Esophagus squamous epithelium (tissue), 5 donors: ENCODE results near the gene ANO10. TPM values are rescaled to one million over a fixed set of nuclear protein-coding genes. Genes with fewer than 3 reads are reported as not detected.

Source experiments
- DNase-seq: peaks from one replicate; lab custom pipeline; 2025; lab: John Stamatoyannopoulos, UW
- H3K27ac ChIP-seq, 4 donors: fragments of 200-600 bp; sonication (generic); one replicate each; pipeline ENCODE4 v1.5.1; 2016 to 2019; ENCODE audit warnings: mild to moderate bottlenecking in 1 of 4
- H3K27me3 ChIP-seq, 4 donors: fragments of 200-600 bp; sonication (generic); 1 replicate in 3 of 4; 2 replicates in 1 of 4; pipeline versions ENCODE4 v1.5.1 to v1.6.0; 2017 to 2021; ENCODE audit warnings: antibody characterized with exemption in 1 of 4
- H3K36me3 ChIP-seq, 3 donors: fragments of 200-600 bp; sonication (generic); one replicate each; pipeline ENCODE4 v1.5.1; 2016 to 2019
- H3K4me1 ChIP-seq, 3 donors: fragments of 200-600 bp; sonication (generic); one replicate each; pipeline ENCODE4 v1.5.1; 2017 to 2019
- H3K4me3 ChIP-seq, 4 donors: fragments of 200-600 bp; sonication (generic); 1 replicate in 3 of 4; 2 replicates in 1 of 4; pipeline ENCODE4 v1.5.1; 2016 to 2019; ENCODE audit warnings: mild to moderate bottlenecking in 2 of 4, moderate library complexity in 1 of 4
- H3K9me3 ChIP-seq, 3 donors: fragments of 200-600 bp; sonication (generic); one replicate each; pipeline ENCODE4 v1.5.1; 2016 to 2019
- POLR2A ChIP-seq, 4 donors: fragments of 450-650 bp; IDR thresholded peaks; one replicate each; pipeline ENCODE4 v1.6.1; 2017; ENCODE audit warnings: antibody characterized with exemption in 4 of 4, mild to moderate bottlenecking in 4 of 4, moderate library complexity in 3 of 4
- WGBS, 2 donors: methylation state at CpG; one replicate each; pipeline ENCODE4 v1.1.5; 2018; 5-methylcytosine and 5-hydroxymethylcytosine counted together
- intact Hi-C: fragments of 100-400 bp; cut with DNase I; formaldehyde crosslinking; loops from one replicate; pipeline ENCODE4 v1.15.0; 2022
- total RNA-seq, 4 donors: library from RNA; depleted of rRNA; stranded (reverse); fragments of >200 nt; gene quantifications; one replicate each; pipeline ENCODE4 v1.1.0, GENCODE V29; 2016
- TF ChIP-seq, protein P1 (sequence below), 6 experiments: fragments of 450-650 bp in 4 of 6; fragments of 200-600 bp in 2 of 6; sonication (generic) in 2 of 6; IDR thresholded peaks; one replicate each; pipeline ENCODE4 v1.5.1; 2016 to 2019; ENCODE audit warnings: antibody characterized with exemption in 6 of 6, mild to moderate bottlenecking in 4 of 6, moderate library complexity in 4 of 6
- donor health status: DM: yes; HTN: yes; CAD: no.

The ANO10 gene
- total RNA-seq, 4 donors from 2014 or later, result 18.5 to 22.3 (median 20.3) TPM

DNA sequence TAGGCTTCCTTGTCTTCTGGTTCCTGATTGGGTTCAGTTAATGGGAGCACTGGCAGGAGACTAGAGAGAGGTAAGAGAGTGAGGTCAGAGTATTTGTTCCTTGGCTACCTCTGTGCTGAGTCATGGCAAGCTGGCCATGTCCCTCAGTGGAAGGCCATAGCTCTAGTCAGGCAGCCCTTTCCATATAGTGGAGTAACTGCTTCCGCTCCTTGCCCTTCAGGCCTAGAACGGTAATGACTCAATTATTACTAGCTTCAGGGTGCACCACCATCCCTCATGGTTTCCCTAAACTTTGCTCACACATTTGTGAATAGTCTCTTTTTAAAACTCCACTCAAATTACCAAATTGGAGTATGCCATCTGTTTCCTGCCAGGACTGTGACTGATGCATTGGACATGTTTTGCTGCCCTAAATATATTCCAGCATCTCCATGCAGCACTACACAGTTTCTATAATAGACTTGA is 10.5 kb upstream of the ANO10 start:
- Histone ChIP-seq H3K9me3 (no peaks in the 10 kb centered on the region), H3K27me3 (no peaks in the 10 kb centered on the region), H3K4me1 (no peaks in the 10 kb centered on the region), H3K36me3 (no peaks in the 10 kb centered on the region), H3K4me3 (no peak overlapping the region), H3K27ac (no peak overlapping the region)
- TF ChIP-seq, protein P1, sequence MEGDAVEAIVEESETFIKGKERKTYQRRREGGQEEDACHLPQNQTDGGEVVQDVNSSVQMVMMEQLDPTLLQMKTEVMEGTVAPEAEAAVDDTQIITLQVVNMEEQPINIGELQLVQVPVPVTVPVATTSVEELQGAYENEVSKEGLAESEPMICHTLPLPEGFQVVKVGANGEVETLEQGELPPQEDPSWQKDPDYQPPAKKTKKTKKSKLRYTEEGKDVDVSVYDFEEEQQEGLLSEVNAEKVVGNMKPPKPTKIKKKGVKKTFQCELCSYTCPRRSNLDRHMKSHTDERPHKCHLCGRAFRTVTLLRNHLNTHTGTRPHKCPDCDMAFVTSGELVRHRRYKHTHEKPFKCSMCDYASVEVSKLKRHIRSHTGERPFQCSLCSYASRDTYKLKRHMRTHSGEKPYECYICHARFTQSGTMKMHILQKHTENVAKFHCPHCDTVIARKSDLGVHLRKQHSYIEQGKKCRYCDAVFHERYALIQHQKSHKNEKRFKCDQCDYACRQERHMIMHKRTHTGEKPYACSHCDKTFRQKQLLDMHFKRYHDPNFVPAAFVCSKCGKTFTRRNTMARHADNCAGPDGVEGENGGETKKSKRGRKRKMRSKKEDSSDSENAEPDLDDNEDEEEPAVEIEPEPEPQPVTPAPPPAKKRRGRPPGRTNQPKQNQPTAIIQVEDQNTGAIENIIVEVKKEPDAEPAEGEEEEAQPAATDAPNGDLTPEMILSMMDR (IDR thresholded peaks at IDR 0.05), result no peak
- no peak for TF ChIP-seq POLR2A (IDR thresholded peaks at IDR 0.05)
- WGBS, 2 donors, result 87 to 94% methylated on average over 2 of the region's 2 CpGs
- no peak for DNase-seq
- intact Hi-C loops, result no loop called here

DNA sequence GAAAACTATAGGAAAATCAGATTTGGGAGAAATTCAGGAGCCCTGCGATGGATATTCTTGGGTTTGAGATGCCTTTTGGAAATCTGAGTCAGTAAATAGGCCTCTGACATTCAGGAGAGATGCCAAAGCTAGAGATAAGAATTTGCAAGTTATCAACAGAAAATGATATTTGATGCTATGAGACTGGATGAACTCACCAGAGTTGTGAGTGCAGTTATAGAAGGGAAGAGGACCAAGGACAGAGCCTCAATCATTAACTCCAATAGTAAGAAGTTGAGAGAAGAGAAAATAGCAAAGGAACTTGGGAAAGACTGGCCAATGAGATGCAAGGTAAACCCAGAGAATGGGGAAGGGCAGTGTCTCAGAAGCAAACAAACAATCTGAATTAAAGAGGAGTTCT is 7.9 kb upstream of the ANO10 start:
- H3K27me3 ChIP-seq, result no peaks in the 10 kb centered on the region
- no peak overlapping the region for H3K4me3 ChIP-seq
- H3K4me1 ChIP-seq, result no peaks in the 10 kb centered on the region
- WGBS, 2 donors, result 89 to 90% methylated on average over 1 of the region's 1 CpG
- TF ChIP-seq POLR2A (IDR thresholded peaks at IDR 0.05), result no peak
- no peak for DNase-seq
- no peaks in the 10 kb centered on the region for H3K36me3 ChIP-seq
- intact Hi-C loops, result no loop called here
- H3K9me3 ChIP-seq, result no peaks in the 10 kb centered on the region
- H3K27ac ChIP-seq, result no peak overlapping the region

DNA sequence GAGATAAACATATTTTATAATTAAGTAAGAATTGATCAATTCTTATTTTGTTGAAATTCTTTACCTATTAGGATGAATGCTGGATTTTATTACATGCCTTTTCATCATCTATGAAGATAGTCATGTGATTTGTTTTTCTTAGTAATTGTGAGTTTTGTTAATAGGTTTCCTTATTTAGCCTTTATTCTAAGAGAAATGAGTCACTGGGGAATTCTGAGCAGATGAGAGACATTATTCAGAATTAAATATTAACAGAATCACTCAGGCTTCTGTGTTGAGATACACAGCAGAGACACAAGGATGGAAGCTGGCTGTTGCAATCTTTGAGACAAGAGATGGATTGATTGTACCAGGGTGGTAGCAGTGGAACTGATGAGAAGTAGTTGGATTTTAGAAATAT is 7.4 kb upstream of the ANO10 start:
- DNase-seq, result no peak
- Histone ChIP-seq H3K4me3 (no peak overlapping the region), H3K9me3 (no peaks in the 10 kb centered on the region), H3K27me3 (no peaks in the 10 kb centered on the region), H3K4me1 (no peaks in the 10 kb centered on the region), H3K36me3 (no peaks in the 10 kb centered on the region), H3K27ac (no peak overlapping the region)
- intact Hi-C loops, result no loop called here
- TF ChIP-seq, protein P1 (IDR thresholded peaks at IDR 0.05), result no peak

DNA sequence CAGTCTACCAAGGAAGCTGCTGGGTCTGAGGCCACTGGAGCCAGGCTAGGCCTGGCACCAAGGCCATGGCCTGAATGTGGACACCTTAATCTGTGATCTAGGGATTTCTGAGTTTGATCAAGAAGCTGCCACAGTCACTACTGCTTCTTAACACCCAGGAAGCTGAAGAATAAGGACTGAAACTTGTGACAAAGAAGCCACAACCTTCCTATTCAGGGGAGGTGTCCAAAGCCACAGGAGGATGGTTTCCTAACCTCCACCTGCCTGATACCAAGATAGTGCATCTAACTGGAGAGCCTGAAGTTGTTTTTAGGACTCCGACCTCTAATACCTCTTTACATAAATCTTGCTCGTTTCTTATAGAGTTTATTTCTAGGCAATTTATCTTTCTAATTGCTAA is 5.5 kb upstream of the ANO10 start:
- no peak for DNase-seq
- no peaks in the 10 kb centered on the region for H3K9me3 ChIP-seq
- no peaks in the 10 kb centered on the region for H3K27me3 ChIP-seq
- 65 to 85% methylated on average over 2 of the region's 2 CpGs for WGBS, 2 donors
- peaks cover 0 to 8% (median 6%) of the 10 kb centered on the region in 3 donors for H3K4me1 ChIP-seq
- no peaks in the 10 kb centered on the region for H3K36me3 ChIP-seq
- H3K27ac ChIP-seq, result no peak overlapping the region
- intact Hi-C loops, result no loop called here
- H3K4me3 ChIP-seq, result no peak overlapping the region
- TF ChIP-seq, protein P1 (IDR thresholded peaks at IDR 0.05), result no peak
- TF ChIP-seq POLR2A (IDR thresholded peaks at IDR 0.05), result no peak

DNA sequence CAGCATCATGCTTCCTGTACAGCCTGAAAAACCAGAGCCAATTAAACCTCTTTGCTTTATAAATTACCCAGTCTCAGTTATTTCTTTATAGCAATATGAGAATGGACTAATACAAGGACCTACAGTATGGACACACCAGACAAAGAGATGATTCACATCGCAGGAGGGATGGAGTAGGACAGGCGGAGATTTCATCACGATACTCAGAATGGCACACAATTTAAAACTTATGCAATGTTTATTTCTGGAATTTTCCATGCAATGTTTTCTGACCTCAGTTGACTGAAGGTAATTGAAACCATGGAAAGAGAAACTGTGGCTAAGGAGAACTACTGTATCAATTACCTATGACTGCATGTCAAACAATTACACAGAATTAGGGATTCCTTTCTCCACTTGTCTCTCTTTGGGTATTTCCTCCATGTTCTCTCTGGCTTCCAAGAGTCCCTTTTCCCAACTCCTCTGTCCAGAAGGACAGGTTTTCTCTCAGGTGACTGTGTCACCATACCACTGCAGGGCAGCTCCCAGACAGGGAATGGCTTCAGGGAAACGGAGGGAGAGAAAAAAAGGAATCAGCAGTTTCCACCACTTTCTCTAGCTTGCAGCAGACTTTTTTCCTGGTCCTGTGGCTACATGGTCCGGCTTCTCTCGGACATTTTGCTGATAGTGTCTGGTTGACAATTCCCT is 3.0 kb upstream of the ANO10 start:
- intact Hi-C loops, result no loop called here
- no peak overlapping the region for H3K27ac ChIP-seq
- 73 to 78% methylated on average over 6 of the region's 6 CpGs for WGBS, 2 donors

More for the DNA sequence above, 3.0 kb upstream of the ANO10 start:
- no peaks in the 10 kb centered on the region for H3K36me3 ChIP-seq
- no peaks in the 10 kb centered on the region for H3K9me3 ChIP-seq
- peaks cover 0 to 22% (median 7%) of the 10 kb centered on the region in 3 donors for H3K4me1 ChIP-seq
- no peaks in the 10 kb centered on the region for H3K27me3 ChIP-seq
- DNase-seq, result no peak
- H3K4me3 ChIP-seq, result no peak overlapping the region
- TF ChIP-seq, protein P1 (IDR thresholded peaks at IDR 0.05), result no peak
- TF ChIP-seq POLR2A (IDR thresholded peaks at IDR 0.05), result no peak
